ENCODE results near the gene SLC41A2.

DNA sequence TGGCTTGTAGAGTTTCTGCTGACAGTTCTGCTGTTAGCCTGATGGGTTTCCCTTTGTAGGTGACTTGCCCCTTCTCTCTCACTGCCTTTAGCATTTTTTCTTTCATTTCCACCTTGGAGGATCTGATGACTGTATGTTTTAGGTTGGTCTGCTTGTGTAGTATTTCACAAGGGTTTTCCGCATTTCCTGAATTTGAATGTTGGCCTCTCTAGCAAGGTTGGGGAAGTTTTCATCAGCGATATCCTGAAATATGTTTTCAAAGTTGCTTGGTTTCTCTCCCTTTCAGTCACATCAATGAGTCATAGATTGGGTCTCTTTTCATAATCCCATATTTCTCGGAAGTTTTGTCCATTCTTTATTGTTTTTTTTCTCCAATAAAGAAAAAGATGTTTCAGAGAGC is 39.5 kb upstream of the SLC41A2 start:
- TF ChIP-seq POLR2A (IDR thresholded peaks at IDR 0.05; ENCODE audit: low read depth, low read length) (no peak), BHLHE40 (IDR thresholded peaks at IDR 0.05; ENCODE audit: low read depth, low read length) (no peak), CEBPB (IDR thresholded peaks at IDR 0.05; ENCODE audit: low read depth, low read length) (no peak)
- TF ChIP-seq, protein P1, sequence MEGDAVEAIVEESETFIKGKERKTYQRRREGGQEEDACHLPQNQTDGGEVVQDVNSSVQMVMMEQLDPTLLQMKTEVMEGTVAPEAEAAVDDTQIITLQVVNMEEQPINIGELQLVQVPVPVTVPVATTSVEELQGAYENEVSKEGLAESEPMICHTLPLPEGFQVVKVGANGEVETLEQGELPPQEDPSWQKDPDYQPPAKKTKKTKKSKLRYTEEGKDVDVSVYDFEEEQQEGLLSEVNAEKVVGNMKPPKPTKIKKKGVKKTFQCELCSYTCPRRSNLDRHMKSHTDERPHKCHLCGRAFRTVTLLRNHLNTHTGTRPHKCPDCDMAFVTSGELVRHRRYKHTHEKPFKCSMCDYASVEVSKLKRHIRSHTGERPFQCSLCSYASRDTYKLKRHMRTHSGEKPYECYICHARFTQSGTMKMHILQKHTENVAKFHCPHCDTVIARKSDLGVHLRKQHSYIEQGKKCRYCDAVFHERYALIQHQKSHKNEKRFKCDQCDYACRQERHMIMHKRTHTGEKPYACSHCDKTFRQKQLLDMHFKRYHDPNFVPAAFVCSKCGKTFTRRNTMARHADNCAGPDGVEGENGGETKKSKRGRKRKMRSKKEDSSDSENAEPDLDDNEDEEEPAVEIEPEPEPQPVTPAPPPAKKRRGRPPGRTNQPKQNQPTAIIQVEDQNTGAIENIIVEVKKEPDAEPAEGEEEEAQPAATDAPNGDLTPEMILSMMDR (conservative IDR thresholded peaks at IDR 0.05; ENCODE audit: low read depth, low read length) = no peak
- TF ChIP-seq, protein P2, sequence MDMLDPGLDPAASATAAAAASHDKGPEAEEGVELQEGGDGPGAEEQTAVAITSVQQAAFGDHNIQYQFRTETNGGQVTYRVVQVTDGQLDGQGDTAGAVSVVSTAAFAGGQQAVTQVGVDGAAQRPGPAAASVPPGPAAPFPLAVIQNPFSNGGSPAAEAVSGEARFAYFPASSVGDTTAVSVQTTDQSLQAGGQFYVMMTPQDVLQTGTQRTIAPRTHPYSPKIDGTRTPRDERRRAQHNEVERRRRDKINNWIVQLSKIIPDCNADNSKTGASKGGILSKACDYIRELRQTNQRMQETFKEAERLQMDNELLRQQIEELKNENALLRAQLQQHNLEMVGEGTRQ (IDR thresholded peaks at IDR 0.05; ENCODE audit: low read depth, low read length) = no peak
